HT-29 (cell line): ENCODE data around the gene OR51A7. TPM values are rescaled to one million over a fixed set of nuclear protein-coding genes. Genes with fewer than 3 reads are reported as not detected.
"Not testable (repeated sequence)": the region's sequence is repeated elsewhere in the genome, so short reads cannot be mapped to it uniquely, and the experiment has no call there.

Experiments used
- DNase-seq: peaks from one replicate; pipeline ENCODE4 v3.0.0-alpha.2; 2015; ENCODE audit warnings: low spot score
- total RNA-seq: library from RNA; depleted of rRNA; stranded (reverse); fragments of >200 nt; shearing (Covaris generic); gene quantifications from 2 replicates; pipeline ENCODE4 v1.2.3, GENCODE V29; 2014; rRNA removed

Gene OR51A7
- not detected in 2 replicates for total RNA-seq

- no peak for DNase-seq
Measured at GRCh38 chr11:4903484-4903883, at the start of gene OR51A7. Gene OR51A7 (plus strand): TSS chr11:4903783. CDS start chr11:4907370, 3,587 bp downstream.

- DNase-seq: not testable (repeated sequence)
Measured at GRCh38 chr11:4854286-4854685, 49.3 kb upstream of the OR51A7 start.

DNA sequence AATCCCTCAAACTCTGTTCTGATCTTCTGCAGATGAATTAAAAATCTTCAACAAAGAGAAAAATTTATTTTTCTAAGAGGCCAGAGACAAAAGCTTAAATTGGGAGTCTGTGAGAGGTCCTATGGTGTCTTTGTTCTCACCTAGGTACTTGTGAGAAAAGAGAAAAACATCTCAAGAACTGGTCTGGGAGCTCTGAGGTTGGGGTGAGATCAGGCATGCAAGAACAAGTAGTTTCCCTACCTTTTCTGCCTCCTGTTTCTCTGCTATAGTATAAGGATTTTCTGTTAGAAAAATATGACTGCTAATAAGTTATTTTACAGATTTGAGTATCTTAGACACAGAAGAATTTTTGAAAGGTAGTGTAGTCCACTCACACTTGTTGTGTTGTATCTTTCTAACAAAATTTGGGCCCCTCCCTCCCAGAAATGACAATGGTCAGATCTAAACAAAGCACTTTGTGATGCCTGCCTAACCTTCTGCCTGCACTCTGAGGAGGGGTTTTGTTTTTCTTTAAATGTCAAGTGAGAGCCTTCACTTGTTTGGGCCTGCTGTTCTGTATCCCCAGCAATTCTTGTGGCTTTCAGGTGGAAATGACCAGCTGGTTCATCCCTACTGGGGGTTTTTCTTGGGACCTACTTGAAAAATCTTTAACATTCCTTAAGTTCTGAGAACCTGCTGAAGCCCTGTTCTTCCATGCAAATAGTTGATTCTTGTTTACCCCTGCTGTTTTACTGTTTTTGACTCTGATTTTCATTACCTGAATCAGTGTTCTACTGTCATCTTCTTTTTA is 40.9 kb upstream of the OR51A7 start:
- DNase-seq: no peak

DNA sequence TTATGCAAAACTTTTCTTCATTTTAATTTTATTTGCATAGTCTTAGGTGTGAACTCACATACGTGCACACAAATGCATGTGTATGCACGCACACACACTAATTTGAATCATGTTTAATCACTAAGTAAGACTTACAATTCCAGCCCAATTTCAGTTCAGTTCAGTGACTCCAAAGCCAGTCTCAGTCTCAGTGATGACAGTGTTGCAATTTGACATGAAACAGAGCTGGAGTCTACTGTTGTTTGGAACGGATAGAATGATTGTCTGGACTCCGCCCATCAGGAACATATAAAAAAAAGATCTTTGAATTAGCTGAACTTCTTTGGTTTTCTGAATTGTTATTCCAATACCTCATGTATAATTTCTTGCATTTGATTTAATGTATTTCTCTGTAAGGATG is 39.7 kb upstream of the OR51A7 start:
- DNase-seq: no peak

GRCh38 chr11:4865855-4866254 is 37.7 kb upstream of the OR51A7 start:
- no peak for DNase-seq

GRCh38 chr11:4881188-4881587 is 22.4 kb upstream of the OR51A7 start:
- DNase-seq: no peak

- DNase-seq: no peak
Measured at GRCh38 chr11:4881860-4882500, 21.6 kb upstream of the OR51A7 start, which contains the start of gene OR51T1. Gene OR51T1 (plus strand): TSS chr11:4881900. CDS start chr11:4881900, 0 bp downstream.

DNA sequence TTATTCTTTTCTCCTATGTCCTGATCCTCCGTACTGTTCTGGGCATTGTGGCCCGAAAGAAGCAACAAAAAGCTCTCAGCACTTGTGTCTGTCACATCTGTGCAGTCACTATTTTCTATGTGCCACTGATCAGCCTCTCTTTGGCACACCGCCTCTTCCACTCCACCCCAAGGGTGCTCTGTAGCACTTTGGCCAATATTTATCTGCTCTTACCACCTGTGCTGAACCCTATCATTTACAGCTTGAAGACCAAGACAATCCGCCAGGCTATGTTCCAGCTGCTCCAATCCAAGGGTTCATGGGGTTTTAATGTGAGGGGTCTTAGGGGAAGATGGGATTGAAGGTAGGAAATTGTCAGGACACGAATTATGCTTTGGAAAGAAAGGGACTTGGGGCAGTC is 21.0 kb upstream of the OR51A7 start:
- DNase-seq: no peak

- no peak for DNase-seq
Measured at GRCh38 chr11:4884361-4884760, 19.2 kb upstream of the OR51A7 start.

DNA sequence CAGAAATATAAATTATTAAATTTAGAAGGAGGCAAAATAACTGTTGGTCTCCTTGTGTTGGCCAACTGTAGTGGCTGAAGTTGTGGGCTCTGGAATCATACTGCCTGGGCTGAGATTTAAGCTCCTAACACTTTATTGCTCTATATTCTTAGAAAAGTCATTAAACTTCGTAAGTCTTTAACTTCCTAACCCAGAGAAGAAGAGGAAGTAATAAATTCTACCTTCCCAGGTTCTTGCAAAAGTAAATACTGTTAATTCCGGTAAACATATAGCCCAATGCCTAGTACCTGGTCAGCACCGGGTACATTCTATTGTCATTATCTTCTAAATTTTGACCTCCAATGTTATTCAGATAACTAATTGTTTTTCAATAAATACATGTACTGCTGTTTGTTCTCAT is 17.4 kb upstream of the OR51A7 start:
- peak; percentile 25 for DNase-seq

DNA sequence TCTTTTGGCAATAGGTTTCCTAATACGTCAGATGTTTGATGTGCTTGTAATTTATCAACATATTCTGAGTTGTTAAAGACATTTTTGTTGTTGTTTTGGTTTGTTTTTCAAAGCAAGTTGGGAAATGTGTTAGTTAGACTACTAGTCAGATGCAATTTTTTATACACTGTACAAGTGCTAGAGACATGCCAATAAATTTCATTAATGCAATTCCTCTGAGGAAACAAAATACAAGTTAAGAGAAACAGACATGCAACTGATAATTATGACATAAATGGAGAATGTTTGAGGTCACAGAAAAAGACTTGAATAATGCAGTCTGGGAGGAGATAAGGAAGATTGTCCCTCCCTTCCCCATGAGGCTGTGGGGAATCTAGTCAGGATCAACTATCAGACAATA is 16.0 kb upstream of the OR51A7 start:
- no peak for DNase-seq

DNA sequence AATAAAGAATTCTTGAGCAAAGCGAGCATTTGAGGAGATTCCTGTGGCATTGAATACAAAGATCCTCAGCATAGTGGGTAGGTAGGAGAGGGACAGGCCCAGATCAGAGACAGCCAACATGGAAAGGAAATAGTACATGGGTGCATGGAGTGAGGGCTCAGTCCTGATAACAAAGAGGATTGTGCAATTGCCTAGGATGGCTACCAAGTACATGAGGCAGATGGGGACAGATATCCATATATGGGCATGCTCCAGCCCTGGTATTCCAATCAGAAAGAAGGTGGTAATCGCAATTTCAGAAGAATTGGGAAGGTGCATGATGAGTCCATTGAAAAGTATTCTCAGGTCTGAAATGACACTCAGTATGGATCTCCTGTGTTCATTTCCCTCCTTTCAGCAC is 13.3 kb upstream of the OR51A7 start:
- no peak for DNase-seq

GRCh38 chr11:4891996-4892640 is 11.5 kb upstream of the OR51A7 start:
- DNase-seq: peak; percentile 45

GRCh38 chr11:4916581-4916980 is 13.0 kb downstream of the OR51A7 start:
- peak; percentile 83 for DNase-seq

DNA sequence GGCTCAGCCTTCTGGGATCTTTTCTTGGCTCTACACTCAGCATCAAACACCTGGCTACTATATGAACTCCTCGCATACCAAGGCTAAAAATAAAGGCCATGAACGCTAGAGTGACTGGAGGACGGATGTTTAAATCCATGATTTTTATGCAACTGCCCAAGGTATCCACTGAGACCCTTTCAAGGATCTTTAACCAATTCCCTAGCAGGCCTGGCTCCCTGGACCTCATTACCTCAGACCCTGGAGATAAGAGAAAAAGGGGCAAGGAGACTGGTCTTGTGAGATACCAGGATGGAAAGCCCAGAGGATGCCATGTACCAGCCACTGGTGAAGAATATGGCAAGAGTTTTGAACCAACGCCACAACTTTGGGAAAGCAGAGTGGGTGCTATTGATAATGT is 15.7 kb downstream of the OR51A7 start, which contains the start of gene OR51G2:
TSS of gene OR51G2 (minus strand) at position 101 of the 400 bp plus-strand sequence. CDS start 3,687 bp downstream, outside the sequence.
- DNase-seq: no peak

- no peak for DNase-seq
Measured at GRCh38 chr11:4921796-4922195, 18.2 kb downstream of the OR51A7 start.

- no peak for DNase-seq
Measured at GRCh38 chr11:4922304-4922703, 18.7 kb downstream of the OR51A7 start.

GRCh38 chr11:4924239-4924638 is 20.7 kb downstream of the OR51A7 start, which contains the start of gene OR51G1:
Gene OR51G1 (minus strand): TSS chr11:4924339. CDS start chr11:4924339, 0 bp downstream.
- no peak for DNase-seq

- no peak for DNase-seq
Measured at GRCh38 chr11:4926608-4927007, 23.0 kb downstream of the OR51A7 start.

- DNase-seq: peak; percentile 0
Measured at GRCh38 chr11:4932751-4933150, 29.2 kb downstream of the OR51A7 start.

- peak; percentile 0 for DNase-seq
Measured at GRCh38 chr11:4936745-4937144, 33.2 kb downstream of the OR51A7 start.

DNA sequence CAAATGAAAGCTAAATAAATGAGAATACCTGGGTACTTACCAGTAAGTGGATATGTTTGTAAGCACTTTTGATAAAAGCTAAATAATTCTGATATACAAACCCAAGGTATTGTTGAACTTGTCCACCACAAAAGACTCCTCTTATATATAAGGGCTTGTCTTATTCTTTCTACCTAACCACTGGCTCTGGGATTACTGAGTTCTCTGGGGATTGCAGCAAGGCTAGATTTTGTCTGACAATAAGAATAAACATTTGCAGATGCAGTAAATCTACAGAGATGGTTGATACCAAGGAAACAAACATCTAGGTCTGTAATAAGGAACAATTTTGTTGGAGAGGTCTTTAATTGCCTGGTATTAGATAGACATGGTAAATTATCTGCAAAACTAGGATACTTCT is 43.9 kb downstream of the OR51A7 start, which contains the start of gene OR51A4:
TSS of gene OR51A4 (minus strand) at position 101 of the 400 bp plus-strand sequence. CDS start 505 bp downstream, outside the sequence.
- no peak for DNase-seq
